Heart right ventricle (tissue), 16 donors: ENCODE measurements around the gene ALPG. TPM values are rescaled to one million over a fixed set of nuclear protein-coding genes. Genes with fewer than 3 reads are reported as not detected.

Source experiments
- ATAC-seq, 8 donors: fragments of 200-7000 bp; cut with Tn5 transposase; one replicate each; pipeline ENCODE4 v1.9.1; 2020; ENCODE audit warnings: mild to moderate bottlenecking in 8 of 8, moderate library complexity in 8 of 8, moderate number of reproducible peaks in 1 of 8
- DNase-seq, 2 donors: peaks; one replicate each; pipeline ENCODE4 v3.0.0-alpha.2; 2020
- H3K27ac ChIP-seq, 10 donors: fragments of 200-600 bp; sonication (generic) in 2 of 10; one replicate each; pipeline versions ENCODE4 v1.5.0 to v1.8.0; 2020 to 2022; ENCODE audit warnings: mild to moderate bottlenecking in 3 of 10
- H3K27me3 ChIP-seq, 7 donors: fragments of 200-600 bp; one replicate each; pipeline ENCODE4 v1.8.0; 2021 to 2022; ENCODE audit warnings: mild to moderate bottlenecking in 2 of 7
- H3K36me3 ChIP-seq, 9 donors: fragments of 200-600 bp; sonication (generic) in 1 of 9; one replicate each; pipeline versions ENCODE4 v1.5.0 to v1.8.0; 2020 to 2022; ENCODE audit warnings: mild to moderate bottlenecking in 2 of 9
- H3K4me1 ChIP-seq, 9 donors: fragments of 200-600 bp; sonication (generic) in 1 of 9; one replicate each; pipeline versions ENCODE4 v1.5.0 to v1.8.0; 2020 to 2022; ENCODE audit warnings: mild to moderate bottlenecking in 4 of 9
- H3K4me3 ChIP-seq, 10 donors: fragments of 200-600 bp; sonication (generic) in 2 of 10; one replicate each; pipeline versions ENCODE4 v1.5.0 to v1.8.0; 2020 to 2022; ENCODE audit warnings: mild to moderate bottlenecking in 7 of 10, moderate library complexity in 2 of 10
- H3K9me3 ChIP-seq, 11 donors: fragments of 200-600 bp in 10 of 11; sonication (generic) in 2 of 11; one replicate each; pipeline versions ENCODE4 v1.5.0 to v1.8.0; 2013 to 2022; ENCODE audit warnings: mild to moderate bottlenecking in 2 of 11, control low read depth in 1 of 11, moderate library complexity in 1 of 11
- CTCF ChIP-seq, 9 donors: fragments of 200-600 bp; sonication (generic) in 2 of 9; IDR thresholded peaks; one replicate each; pipeline versions ENCODE4 v1.5.0 to v1.8.0; 2021 to 2022; ENCODE audit warnings: antibody characterized with exemption in 9 of 9, mild to moderate bottlenecking in 5 of 9, moderate library complexity in 1 of 9
- WGBS, 2 donors: extraction: QIAGEN DNeasy Blood & Tissue Kit; methylation state at CpG; one replicate each; pipeline ENCODE4 v1.1.7; 2013; ENCODE audit warnings: inconsistent platforms in 1 of 2; 5-methylcytosine and 5-hydroxymethylcytosine counted together
- intact Hi-C, 10 donors: fragments of 100-400 bp; cut with DNase I; formaldehyde crosslinking; loops; one replicate each; pipeline versions ENCODE4 v1.11.1 to v1.14.2; 2022
- polyA plus RNA-seq, 2 donors: library from polyadenylated mRNA; stranded (reverse); fragments of 200-250 nt; gene quantifications; one replicate each; pipeline ENCODE4 v1.2.3, GENCODE V29; 2013
- total RNA-seq, 10 donors: library from RNA; stranded (reverse); fragmentation: NEBNext Ultra II Directional in 3 of 10; extraction: Animal tissue kit (Norgen Biotek cat#: 25700) in 3 of 10; gene quantifications; one replicate each; pipeline versions ENCODE4 v1.2.1 to v1.2.4, GENCODE V29; 2021 to 2023
- donor health status: Arrhythmogenic right ventricular cardiomyopathy.
- donor health status: ischemic (EF 13 %, LVEDD 7.1; RV severe dilation, severe dysfunction).
- donor health status: healthy with polysubstance abuse.
- donor health status: DM: no; HTN: yes; CAD: no.
- donor health status: DM: no; HTN: no; CAD: no.
- donor health status: ischemic (EF 25% LVEDD 6.9; RV normal size, moderate dysfunction).
- donor health status: ischemic (EF 25% LVEDD 5.7; RV mildly dilated, moderate dysfunction).
- donor health status: healthy.
- donor health status: DM: yes; HTN: yes; CAD: no.
- donor health status: Ischemic cardiomyopathy.
- donor health status: ischemic (EF 35%, LVEDD 5.7; RV mildly dilated, moderate dysfunction).
- donor health status: nonischemic (EF 11% LVEDD 7.7; RV severe dilation, severe dysfunction).
- donor health status: DM: yes; HTN: yes; CAD: no.
- donor health status: PGD.
- donor health status: ischemic (EF 29% LVEDD 5.4; RV normal size, mild dysfunction).
- donor health status: nonischemic (EF 23%, LVEDD 6.1; RV moderate dilation, normal function).

ALPG gene
- total and polyA plus RNA-seq, 12 donors, result not detected

- intact Hi-C loops, result loop anchor here in 1 of 10 donors (5.0 kb wide), 1 partner anchor 54 kb away; no protein-coding TSS in a partner anchor
- TF ChIP-seq CTCF (IDR thresholded peaks at IDR 0.05), result no peak
- DNase-seq (no peak), ATAC-seq (no peak)
- Histone ChIP-seq H3K9me3 (no peaks in the 10 kb centered on the region), H3K36me3 (no peaks in the 10 kb centered on the region), H3K27ac (no peak overlapping the region), H3K4me3 (no peak overlapping the region), H3K27me3 (peaks cover 0 to 61% (median 32%) of the 10 kb centered on the region in 7 donors), H3K4me1 (no peaks in the 10 kb centered on the region)
- 83 to 87% methylated on average over 25 of the region's 25 CpGs for WGBS, 2 donors
These were observed 51.5 kb downstream of the ALPG start for GRCh38 chr2:232458051-232458660.

- H3K27me3 ChIP-seq, result peaks cover 0 to 65% (median 33%) of the 10 kb centered on the region in 7 donors
- intact Hi-C loops, result loop anchor here in 1 of 10 donors (5.0 kb wide), 1 partner anchor 53 kb away; no protein-coding TSS in a partner anchor
- no peaks in the 10 kb centered on the region for H3K4me1 ChIP-seq
- H3K4me3 ChIP-seq, result no peak overlapping the region
- ATAC-seq (no peak), DNase-seq (no peak)
- no peaks in the 10 kb centered on the region for H3K36me3 ChIP-seq
- WGBS, 2 donors, result 41 to 70% methylated on average over 53 to 56 of the region's 56 CpGs
- no peak overlapping the region for H3K27ac ChIP-seq
- H3K9me3 ChIP-seq, result no peaks in the 10 kb centered on the region
- no peak for TF ChIP-seq CTCF (IDR thresholded peaks at IDR 0.05)
These were observed 52.2 kb downstream of the ALPG start for GRCh38 chr2:232458661-232459418.

- no peak overlapping the region for H3K4me3 ChIP-seq
- WGBS, 2 donors, result 79 to 91% methylated on average over 11 of the region's 11 CpGs
- intact Hi-C loops, result loop anchor here in 1 of 10 donors (5.0 kb wide), 1 partner anchor 53 kb away; no protein-coding TSS in a partner anchor
- no peak for ATAC-seq
- no peaks in the 10 kb centered on the region for H3K36me3 ChIP-seq
- no peaks in the 10 kb centered on the region for H3K4me1 ChIP-seq
- H3K27ac ChIP-seq, result no peak overlapping the region
- no peak for TF ChIP-seq CTCF (IDR thresholded peaks at IDR 0.05)
- DNase-seq, result no peak
- H3K27me3 ChIP-seq, result peaks cover 0 to 72% (median 35%) of the 10 kb centered on the region in 7 donors
- H3K9me3 ChIP-seq, result no peaks in the 10 kb centered on the region
These were observed 52.9 kb downstream of the ALPG start for GRCh38 chr2:232459419-232460035.

- Histone ChIP-seq H3K27ac (no peak overlapping the region), H3K27me3 (peaks cover 0 to 73% (median 37%) of the 10 kb centered on the region in 7 donors), H3K4me3 (no peak overlapping the region), H3K36me3 (no peaks in the 10 kb centered on the region), H3K4me1 (no peaks in the 10 kb centered on the region), H3K9me3 (no peaks in the 10 kb centered on the region)
- intact Hi-C loops, result no loop called here
- no peak for ATAC-seq
- WGBS, 2 donors, result 62% methylated on average over 2 of the region's 2 CpGs
- TF ChIP-seq CTCF (IDR thresholded peaks at IDR 0.05), result no peak
- DNase-seq, result no peak
These were observed 53.5 kb downstream of the ALPG start for GRCh38 chr2:232460171-232460570.
